Measurements from ENCODE around the gene SLC31A2.
"Not testable (repeated sequence)": the region's sequence is repeated elsewhere in the genome, so short reads cannot be mapped to it uniquely, and the experiment has no call there.

- TF ChIP-seq POLR2A, CTCF (IDR thresholded peaks at IDR 0.05): not testable (repeated sequence)
Measured at GRCh38 chr9:113140896-113141295, 9.9 kb upstream of the SLC31A2 start.

Data from ovary (tissue), 3 donors.